Fibroblast of peridontal ligament (primary cell): ENCODE results near the gene DPY19L3.
"Not testable (repeated sequence)": the region's sequence is repeated elsewhere in the genome, so short reads cannot be mapped to it uniquely, and the experiment has no call there.

ENCODE experiments used
- DNase-seq: peaks from one replicate; pipeline ENCODE4 v3.0.0-alpha.2; 2010; ENCODE audit errors: extremely low read depth

Gene DPY19L3

DNA sequence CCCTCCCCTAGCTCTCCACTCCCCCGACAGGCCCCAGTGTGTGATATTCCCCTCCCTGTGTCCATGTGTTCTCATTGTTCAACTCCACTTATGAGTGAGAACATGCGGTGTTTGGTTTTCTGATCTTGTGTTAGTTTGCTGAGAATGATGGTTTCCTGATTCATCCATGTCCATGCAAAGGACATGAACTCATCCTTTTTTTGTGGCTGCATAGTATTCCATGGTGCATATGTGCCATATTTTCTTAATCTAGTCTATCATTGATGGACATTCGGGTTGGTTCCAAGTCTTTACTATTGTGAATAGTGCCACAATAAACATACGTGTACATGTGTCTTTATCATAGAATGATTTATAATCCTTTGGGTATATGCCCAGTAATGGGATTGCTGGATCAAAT, 106.9 kb downstream of the DPY19L3 start:
- DNase-seq = not testable (repeated sequence)

DNA sequence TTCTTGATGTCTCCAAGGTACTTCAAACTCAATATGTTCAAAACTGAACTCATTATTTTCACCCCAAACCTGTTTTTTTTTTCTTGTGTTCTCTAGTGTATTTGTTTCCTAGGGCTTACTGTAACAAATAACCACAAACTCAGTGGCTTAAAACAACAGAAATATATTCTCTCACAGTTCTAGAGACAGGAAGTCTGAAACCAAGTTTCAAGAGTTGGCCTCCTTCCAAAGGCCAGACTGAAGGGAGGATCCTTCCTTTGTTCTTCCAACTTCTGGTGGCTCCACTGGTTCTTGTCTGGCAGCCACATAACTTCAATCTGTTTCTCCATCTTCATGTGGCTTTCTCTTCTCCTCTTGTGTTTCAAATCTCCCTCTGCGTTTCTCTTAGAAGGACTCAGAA, 113.5 kb downstream of the DPY19L3 start:
- no peak for DNase-seq

DNA sequence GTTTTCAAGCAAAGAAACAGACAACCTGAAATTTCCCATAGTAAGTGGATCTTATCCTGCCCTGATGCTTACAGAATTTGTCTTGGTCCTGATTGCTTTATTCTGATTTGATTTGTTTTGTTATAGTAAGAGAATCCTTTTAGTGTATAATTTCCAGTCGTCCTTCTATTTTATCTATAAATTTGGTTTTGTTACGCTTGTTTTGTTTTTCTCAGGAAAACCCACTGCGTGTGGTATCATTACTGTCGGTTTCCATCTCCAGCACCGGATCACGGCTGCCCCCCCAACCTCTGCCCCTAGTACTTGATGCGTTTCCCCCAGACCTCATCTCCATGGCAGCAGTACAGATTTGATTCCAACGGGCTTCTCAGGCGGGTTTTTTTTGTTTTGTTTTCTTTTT, 117.4 kb downstream of the DPY19L3 start:
- DNase-seq = no peak

DNA sequence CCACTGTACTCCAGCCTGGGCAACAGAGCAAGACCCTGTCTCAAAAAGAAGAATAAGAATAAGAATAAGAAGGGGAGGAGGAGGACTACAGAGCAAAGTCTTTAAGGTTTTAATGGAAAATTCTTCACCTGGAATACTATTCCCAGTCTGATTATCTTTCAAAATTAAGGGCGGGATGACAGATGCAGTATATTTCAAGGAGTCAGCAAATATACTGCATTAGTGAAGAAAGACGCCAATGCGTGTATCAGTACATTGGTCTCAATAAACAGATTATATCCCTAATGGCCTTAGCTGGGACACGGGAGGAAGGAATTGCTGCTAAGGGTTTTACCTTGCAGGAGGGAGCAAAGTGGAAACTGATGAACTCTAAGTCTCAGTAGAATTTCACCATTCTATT, 121.3 kb downstream of the DPY19L3 start:
- DNase-seq = no peak

DNA sequence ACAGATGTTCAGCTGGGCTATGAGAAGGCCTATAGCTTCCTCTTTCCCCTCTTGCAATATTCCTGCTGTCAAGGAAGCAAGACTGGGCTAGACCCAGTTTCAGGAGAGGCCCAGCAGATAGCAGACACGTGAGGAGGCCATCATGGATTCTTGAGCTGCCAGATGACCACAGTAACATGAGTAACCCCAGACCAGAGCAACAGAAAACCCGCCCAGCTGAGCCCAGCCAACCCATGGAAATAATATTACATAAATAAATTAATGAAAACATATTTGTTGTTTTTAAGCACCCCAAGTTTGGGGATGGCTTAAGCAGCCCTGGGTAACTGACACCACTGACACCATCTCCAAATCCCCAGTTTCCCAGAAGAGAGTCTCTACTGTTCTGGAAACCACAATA, 125.2 kb downstream of the DPY19L3 start:
- DNase-seq = no peak

DNA sequence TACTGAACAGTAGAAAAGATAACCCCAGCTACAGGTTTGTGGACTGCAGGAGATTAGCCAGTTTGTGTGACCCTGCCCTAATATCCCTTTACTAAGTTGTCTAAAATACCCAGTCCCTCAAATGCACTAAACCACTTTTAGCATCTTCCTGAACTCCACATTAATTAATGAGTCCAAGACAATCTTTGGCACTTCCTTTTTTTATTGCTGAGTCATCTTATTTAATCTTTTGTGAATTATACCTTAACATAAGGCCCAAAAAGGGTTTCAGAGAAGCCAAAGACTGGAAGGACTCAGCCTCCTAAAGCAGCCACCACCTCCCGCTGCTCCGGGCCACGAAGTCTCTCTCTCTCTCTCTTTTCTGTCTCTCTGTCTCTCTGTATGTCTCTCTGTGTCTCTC, 126.7 kb downstream of the DPY19L3 start:
- DNase-seq = no peak
